PC-9 (cell line): ENCODE results near the gene ZNF668.

Experiments used
- CTCF ChIP-seq: fragments of 200-600 bp; sonication (generic); conservative IDR thresholded peaks from 2 replicates; pipeline ENCODE4 v1.6.1; 2017; ENCODE audit warnings: mixed run types, antibody characterized with exemption, mild to moderate bottlenecking, moderate library complexity
- EZH2 ChIP-seq: fragments of 200-600 bp; sonication (generic); IDR thresholded peaks from 2 replicates; pipeline ENCODE4 v1.8.0; 2017; ENCODE audit warnings: antibody characterized with exemption, low read depth

- TF ChIP-seq CTCF: no peak
- no peak for TF ChIP-seq EZH2
Observed at GRCh38 chr16:31020536-31020935, 53.5 kb downstream of the ZNF668 start.
